Uterus (tissue), 2 donors: ENCODE data around the gene DNAJC17.

ENCODE experiments used
- POLR2A ChIP-seq, 2 donors: fragments of 450-650 bp; IDR thresholded peaks; one replicate each; pipeline ENCODE4 v1.6.1; 2016; ENCODE audit warnings: antibody characterized with exemption in 2 of 2, mild to moderate bottlenecking in 1 of 2, moderate library complexity in 1 of 2
- TF ChIP-seq, protein P1 (sequence below), 4 experiments: fragments of 200-600 bp in 2 of 4; fragments of 450-650 bp in 2 of 4; sonication (generic) in 2 of 4; IDR thresholded peaks; one replicate each; pipeline ENCODE4 v1.5.1; 2016 to 2019; ENCODE audit warnings: antibody characterized with exemption in 4 of 4, mild to moderate bottlenecking in 2 of 4, moderate library complexity in 1 of 4

DNA sequence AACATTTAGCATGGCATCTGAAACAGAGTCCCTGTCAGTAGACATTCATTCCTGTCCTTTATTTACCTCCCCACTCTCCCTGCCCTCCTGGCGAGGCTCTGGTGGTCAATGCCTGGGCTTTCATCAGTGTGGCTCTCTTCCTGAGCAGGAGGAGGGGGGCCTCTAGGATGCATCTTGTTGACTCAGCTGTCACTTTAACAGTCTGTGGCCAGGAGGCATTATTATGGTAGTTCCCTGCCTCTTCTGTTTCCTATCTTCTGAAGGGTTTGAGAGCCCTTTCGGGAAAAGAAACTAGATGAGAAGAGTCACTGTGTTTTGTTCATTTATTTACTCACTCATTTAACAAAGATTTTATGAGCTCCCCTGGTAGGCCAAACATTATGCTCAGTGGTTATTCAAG, 23.6 kb upstream of the DNAJC17 start:
- TF ChIP-seq, protein P1, sequence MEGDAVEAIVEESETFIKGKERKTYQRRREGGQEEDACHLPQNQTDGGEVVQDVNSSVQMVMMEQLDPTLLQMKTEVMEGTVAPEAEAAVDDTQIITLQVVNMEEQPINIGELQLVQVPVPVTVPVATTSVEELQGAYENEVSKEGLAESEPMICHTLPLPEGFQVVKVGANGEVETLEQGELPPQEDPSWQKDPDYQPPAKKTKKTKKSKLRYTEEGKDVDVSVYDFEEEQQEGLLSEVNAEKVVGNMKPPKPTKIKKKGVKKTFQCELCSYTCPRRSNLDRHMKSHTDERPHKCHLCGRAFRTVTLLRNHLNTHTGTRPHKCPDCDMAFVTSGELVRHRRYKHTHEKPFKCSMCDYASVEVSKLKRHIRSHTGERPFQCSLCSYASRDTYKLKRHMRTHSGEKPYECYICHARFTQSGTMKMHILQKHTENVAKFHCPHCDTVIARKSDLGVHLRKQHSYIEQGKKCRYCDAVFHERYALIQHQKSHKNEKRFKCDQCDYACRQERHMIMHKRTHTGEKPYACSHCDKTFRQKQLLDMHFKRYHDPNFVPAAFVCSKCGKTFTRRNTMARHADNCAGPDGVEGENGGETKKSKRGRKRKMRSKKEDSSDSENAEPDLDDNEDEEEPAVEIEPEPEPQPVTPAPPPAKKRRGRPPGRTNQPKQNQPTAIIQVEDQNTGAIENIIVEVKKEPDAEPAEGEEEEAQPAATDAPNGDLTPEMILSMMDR (IDR thresholded peaks at IDR 0.05) = no peak
- no peak for TF ChIP-seq POLR2A (IDR thresholded peaks at IDR 0.05)
